ENCODE data around the gene FAM24A.

Gene FAM24A

GRCh38 chr10:122930140-122930539 lies 19.7 kb downstream of the FAM24A start:
- DNase-seq (ENCODE audit: low read depth in 4 of 4, low spot score in 1 of 4) = no peak

- DNase-seq (ENCODE audit: low read depth in 4 of 4, low spot score in 1 of 4) = no peak
Measured at GRCh38 chr10:122931088-122931906, 20.9 kb downstream of the FAM24A start.

- no peak for DNase-seq (ENCODE audit: low read depth in 4 of 4, low spot score in 1 of 4)
Measured at GRCh38 chr10:122939133-122939855, 28.9 kb downstream of the FAM24A start.

- DNase-seq (ENCODE audit: low read depth in 4 of 4, low spot score in 1 of 4) = no peak
Measured at GRCh38 chr10:122939856-122940543, 29.6 kb downstream of the FAM24A start.

- no peak for DNase-seq (ENCODE audit: low read depth in 4 of 4, low spot score in 1 of 4)
Measured at GRCh38 chr10:122949296-122949695, 38.9 kb downstream of the FAM24A start.

GRCh38 chr10:122953902-122954730 lies 43.7 kb downstream of the FAM24A start, which contains the start of gene C10orf88:
TSS of gene C10orf88 (minus strand) at chr10:122954227. CDS start at chr10:122954178, 49 bp downstream.
- peak; percentile 87 to 95 (median 92) for DNase-seq (ENCODE audit: low read depth in 4 of 4, low spot score in 1 of 4)

- no peak for DNase-seq (ENCODE audit: low read depth in 4 of 4, low spot score in 1 of 4)
Measured at GRCh38 chr10:122954731-122955050, 44.3 kb downstream of the FAM24A start.

- DNase-seq (ENCODE audit: low read depth in 4 of 4, low spot score in 1 of 4) = no peak
Measured at GRCh38 chr10:122955892-122956291, 45.5 kb downstream of the FAM24A start.

- no peak for DNase-seq (ENCODE audit: low read depth in 4 of 4, low spot score in 1 of 4)
Measured at GRCh38 chr10:122957474-122957873, 47.1 kb downstream of the FAM24A start.

GRCh38 chr10:122962405-122962804 lies 52.0 kb downstream of the FAM24A start:
- DNase-seq (ENCODE audit: low read depth in 4 of 4, low spot score in 1 of 4) = no peak

All from stimulated activated CD4-positive, alpha-beta T cell treated with anti-CD3 and anti-CD28 coated beads, Interleukin-1b, Interleukin-23, amount 100 ng/mL, for 24 hours (primary cell).